Karpas-422 (cell line): Measurements from ENCODE around the gene GGA1. TPM values are rescaled to one million over a fixed set of nuclear protein-coding genes. Genes with fewer than 3 reads are reported as not detected.
"Not testable (repeated sequence)": the region's sequence is repeated elsewhere in the genome, so short reads cannot be mapped to it uniquely, and the experiment has no call there.

Source experiments
- DNase-seq: peaks from one replicate; pipeline ENCODE4 v3.0.0-alpha.2; 2015
- H2AFZ ChIP-seq: fragments of 200-600 bp; sonication (generic); 2 replicates; pipeline ENCODE4 v1.6.1; 2014; ENCODE audit warnings: antibody characterized with exemption, low read length, mixed read lengths
- H3K27ac ChIP-seq: fragments of 200-600 bp; sonication (generic); 2 replicates; pipeline ENCODE4 v1.5.1; 2014; ENCODE audit warnings: mild to moderate bottlenecking, low read length, moderate library complexity
- H3K27me3 ChIP-seq: fragments of 200-600 bp; sonication (generic); 2 replicates; pipeline ENCODE4 v1.6.1; 2014; ENCODE audit warnings: low read length, mixed read lengths
- H3K36me3 ChIP-seq: fragments of 200-600 bp; sonication (generic); 2 replicates; pipeline ENCODE4 v1.6.1; 2014; ENCODE audit warnings: low read length, mixed read lengths; ENCODE audit not compliant: insufficient read depth
- H3K4me1 ChIP-seq: fragments of 200-600 bp; sonication (generic); 2 replicates; pipeline ENCODE4 v1.6.1; 2014; ENCODE audit warnings: mild to moderate bottlenecking, low read length, mixed read lengths
- H3K4me2 ChIP-seq: fragments of 200-600 bp; sonication (generic); 2 replicates; pipeline ENCODE4 v1.6.1; 2014; ENCODE audit warnings: low read length, low read depth, mild to moderate bottlenecking; ENCODE audit not compliant: poor library complexity, severe bottlenecking
- H3K4me3 ChIP-seq: fragments of 200-600 bp; sonication (generic); 2 replicates; pipeline ENCODE4 v1.5.1; 2014; ENCODE audit warnings: mild to moderate bottlenecking, antibody characterized with exemption, low read length, mixed read lengths
- H3K79me2 ChIP-seq: fragments of 200-600 bp; sonication (generic); 2 replicates; pipeline ENCODE4 v1.6.1; 2014; ENCODE audit warnings: mild to moderate bottlenecking, low read length, mixed read lengths
- H3K9ac ChIP-seq: fragments of 200-600 bp; sonication (generic); 2 replicates; pipeline ENCODE4 v1.6.0; 2014; ENCODE audit warnings: low read length
- H3K9me2 ChIP-seq: fragments of 200-600 bp; sonication (generic), shearing (Covaris generic); replicated peaks from 2 replicates; pipeline ENCODE4 v1.6.0; 2014; ENCODE audit warnings: mild to moderate bottlenecking, low read length, moderate library complexity; ENCODE audit not compliant: insufficient read depth
- H3K9me3 ChIP-seq: fragments of 300-700, 200-600 bp; sonication (generic); 2 replicates; pipeline ENCODE4 v1.6.1; 2014; ENCODE audit warnings: low read length, mixed read lengths
- H4K20me1 ChIP-seq: fragments of 200-600 bp; sonication (generic); 2 replicates; pipeline ENCODE4 v1.6.1; 2014; ENCODE audit warnings: mild to moderate bottlenecking, antibody characterized with exemption, low read length, low read depth; ENCODE audit not compliant: insufficient read depth
- total RNA-seq: library from RNA; depleted of rRNA; stranded (reverse); fragments of >200 nt; shearing (Covaris generic); gene quantifications from 2 replicates; pipeline ENCODE4 v1.2.3, GENCODE V29; 2014; ENCODE audit warnings: low replicate concordance

The GGA1 gene
- total RNA-seq, 1 experiment from 2014 or later = 64.3 TPM

DNA sequence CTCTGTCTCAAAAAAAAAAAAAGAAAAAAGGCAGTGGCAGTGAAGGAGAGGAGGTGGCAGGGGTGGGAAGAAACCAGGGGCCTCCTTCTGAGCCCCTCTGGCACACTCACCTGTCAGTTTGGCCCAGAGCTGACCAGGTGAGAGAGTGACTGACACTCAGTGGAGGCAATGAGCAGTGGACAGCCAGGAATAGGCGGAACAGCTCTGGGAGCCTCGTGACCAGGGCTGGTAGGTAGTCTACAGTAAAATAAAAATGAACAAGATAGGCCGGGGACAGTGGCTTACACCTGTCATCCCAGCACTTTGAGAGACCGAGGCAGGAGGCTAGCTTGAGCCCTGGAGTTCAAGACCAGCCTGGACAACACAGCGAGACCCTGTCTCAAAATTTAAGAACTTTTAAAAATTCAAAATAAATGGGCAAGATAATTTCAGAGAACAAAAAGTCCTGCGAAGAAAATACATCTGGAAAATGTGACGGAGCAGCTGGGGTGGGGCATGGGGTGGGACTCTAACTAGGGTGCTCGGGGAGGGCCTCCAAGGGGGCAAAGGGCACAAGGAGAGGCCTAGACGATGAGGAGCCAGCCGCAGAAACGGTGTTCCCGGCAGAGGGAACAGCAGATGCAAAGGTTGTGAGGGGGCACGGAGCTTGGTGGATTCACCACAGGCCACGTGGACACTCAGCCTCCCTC is 46.1 kb downstream of the GGA1 start:
- no peak overlapping the region for H3K4me2 ChIP-seq
- H4K20me1 ChIP-seq = peaks cover 6% of the 10 kb centered on the region
- no peaks in the 10 kb centered on the region for H3K27me3 ChIP-seq
- peaks cover 18% of the 10 kb centered on the region for H3K4me1 ChIP-seq
- no peak overlapping the region for H3K27ac ChIP-seq
- H3K36me3 ChIP-seq = peaks cover 17% of the 10 kb centered on the region
- DNase-seq = no peak
- H3K4me3 ChIP-seq = no peak overlapping the region
- H3K9ac ChIP-seq = no peak overlapping the region
- no peak overlapping the region for H2AFZ ChIP-seq
- H3K79me2 ChIP-seq = peaks cover 7% of the 10 kb centered on the region
- no peaks in the 10 kb centered on the region for H3K9me3 ChIP-seq
- H3K9me2 ChIP-seq = no peaks in the 10 kb centered on the region

DNA sequence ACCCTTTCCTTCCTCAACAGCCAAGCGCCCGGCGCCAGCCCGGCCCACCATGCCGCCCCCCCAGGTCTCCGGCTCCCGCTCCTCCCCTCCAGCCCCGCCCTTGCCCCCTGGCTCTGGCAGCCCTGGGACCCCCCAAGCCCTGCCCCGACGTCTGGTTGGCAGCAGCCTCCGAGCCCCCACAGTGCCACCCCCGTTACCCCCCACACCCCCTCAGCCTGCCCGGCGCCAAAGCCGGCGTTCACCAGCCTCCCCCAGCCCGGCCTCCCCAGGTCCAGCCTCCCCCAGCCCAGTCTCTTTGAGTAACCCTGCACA is 46.6 kb downstream of the GGA1 start:
- Histone ChIP-seq H3K4me3 (no peak overlapping the region), H3K27me3 (no peaks in the 10 kb centered on the region), H3K4me1 (peaks cover 23% of the 10 kb centered on the region), H2AFZ (no peak overlapping the region), H4K20me1 (peaks cover 11% of the 10 kb centered on the region), H3K36me3 (peaks cover 12% of the 10 kb centered on the region), H3K9ac (no peak overlapping the region), H3K4me2 (no peak overlapping the region), H3K27ac (no peak overlapping the region), H3K9me2 (no peaks in the 10 kb centered on the region), H3K79me2 (peaks cover 12% of the 10 kb centered on the region), H3K9me3 (no peaks in the 10 kb centered on the region)
- no peak for DNase-seq

DNA sequence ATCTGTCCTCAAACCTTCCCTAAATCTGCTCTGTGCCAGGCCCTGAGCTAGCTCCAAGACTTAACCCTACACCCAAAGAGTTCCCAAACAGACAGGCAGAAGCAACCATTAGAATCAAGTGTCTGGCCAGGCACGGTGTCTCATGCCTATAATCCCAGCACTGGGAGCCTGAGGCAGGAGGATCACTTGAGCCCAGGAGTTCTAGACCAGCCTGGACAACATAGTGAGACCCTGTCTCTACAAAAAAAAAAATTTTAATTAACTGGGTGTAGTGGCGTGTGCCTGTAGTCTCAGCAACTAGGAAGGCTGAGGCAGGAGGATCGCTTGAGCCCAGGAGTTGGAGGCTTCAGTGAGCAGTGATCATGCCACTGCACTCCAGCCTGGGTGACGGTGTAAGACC is 47.9 kb downstream of the GGA1 start:
- Histone ChIP-seq H4K20me1 (peaks cover 24% of the 10 kb centered on the region), H3K4me1 (peaks cover 37% of the 10 kb centered on the region), H3K27ac (peak overlapping the region; percentile 98), H3K79me2 (peaks cover 26% of the 10 kb centered on the region)
- H3K4me3 ChIP-seq, H3K9me3 ChIP-seq, H3K9me2 ChIP-seq, H3K36me3 ChIP-seq, H3K9ac ChIP-seq, DNase-seq, H3K27me3 ChIP-seq, H2AFZ ChIP-seq, H3K4me2 ChIP-seq: not testable (repeated sequence)

DNA sequence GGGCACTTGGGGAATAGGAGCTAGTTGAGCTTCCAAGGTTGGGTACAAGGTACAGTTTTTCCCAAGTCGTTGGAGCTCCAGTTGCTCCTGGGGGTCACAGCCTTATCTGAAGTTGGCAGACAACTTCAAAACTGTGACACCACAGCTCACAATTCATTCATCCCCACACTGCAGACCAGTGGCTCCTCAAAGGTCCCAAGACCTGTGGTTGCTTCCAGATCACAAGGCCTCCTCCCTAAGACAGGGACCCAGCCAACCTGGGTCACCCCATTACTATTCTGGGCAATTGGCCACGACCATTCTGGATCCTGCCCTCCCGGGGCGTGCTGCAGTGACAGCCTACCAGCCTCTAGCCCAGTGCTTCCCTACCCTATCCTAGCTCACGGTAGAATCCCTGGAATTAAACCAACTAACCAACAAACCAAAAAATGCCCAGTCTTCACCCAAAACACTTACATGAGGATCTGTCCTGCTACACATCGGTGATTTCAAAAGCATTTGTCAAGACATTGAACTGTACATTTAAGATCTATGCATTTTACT is 49.0 kb downstream of the GGA1 start:
- Histone ChIP-seq H3K27me3 (no peaks in the 10 kb centered on the region), H3K4me2 (peak overlapping the region; percentile 99), H2AFZ (peak overlapping the region; percentile 38), H3K9me2 (no peaks in the 10 kb centered on the region), H3K4me1 (peaks cover 43% of the 10 kb centered on the region), H3K36me3 (peaks cover 3% of the 10 kb centered on the region; the same call in 1 of the 2 replicates), H3K9me3 (no peaks in the 10 kb centered on the region), H3K79me2 (peaks cover 36% of the 10 kb centered on the region), H3K9ac (peak overlapping the region; percentile 78), H3K27ac (peak overlapping the region; percentile 98), H4K20me1 (peaks cover 31% of the 10 kb centered on the region), H3K4me3 (peak overlapping the region; percentile 72)
- DNase-seq = no peak

DNA sequence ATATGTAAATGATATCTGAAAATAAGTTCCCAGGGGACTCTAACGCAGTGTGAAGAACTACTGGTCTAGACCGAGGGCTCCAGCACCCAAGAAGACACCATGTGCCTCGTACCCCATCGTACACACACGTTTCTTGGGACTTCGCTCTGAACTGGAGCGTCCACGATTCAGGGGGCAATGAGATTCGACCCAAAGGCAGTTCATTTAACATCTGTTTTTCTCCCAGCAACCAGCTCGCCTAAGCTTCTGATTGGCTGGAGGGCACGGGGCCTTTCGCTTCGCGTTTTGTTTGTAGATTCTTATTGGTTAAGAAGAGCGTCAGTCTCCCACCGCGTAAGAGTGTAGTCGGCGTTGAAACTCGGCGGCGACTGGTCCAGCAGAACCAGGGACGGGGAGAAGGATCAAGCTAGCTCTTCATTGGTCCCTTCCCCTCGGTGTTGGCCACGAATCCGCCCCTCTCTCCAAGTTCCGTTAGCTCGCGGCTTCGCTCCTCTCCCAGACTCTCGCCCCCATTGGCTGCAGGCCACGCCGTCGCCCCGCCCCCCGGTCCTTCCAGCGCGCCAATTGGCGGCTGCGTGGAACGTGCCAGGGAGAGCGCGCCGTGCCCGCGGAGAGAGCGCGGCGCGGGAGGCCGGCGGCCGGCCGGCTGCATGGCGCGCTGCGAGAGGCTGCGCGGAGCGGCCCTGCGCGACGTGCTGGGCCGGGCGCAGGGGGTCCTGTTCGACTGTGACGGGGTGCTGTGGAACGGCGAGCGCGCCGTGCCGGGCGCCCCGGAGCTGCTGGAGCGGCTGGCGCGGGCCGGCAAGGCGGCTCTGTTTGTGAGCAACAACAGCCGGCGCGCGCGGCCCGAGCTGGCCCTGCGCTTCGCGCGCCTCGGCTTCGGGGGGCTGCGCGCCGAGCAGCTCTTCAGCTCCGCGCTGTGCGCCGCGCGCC is 49.8 kb downstream of the GGA1 start, which contains the start of gene PDXP:
PDXP (plus strand) TSS at position 591 of the 933 bp plus-strand sequence; CDS start at position 651, 60 bp downstream.
- Histone ChIP-seq H3K9me3 (no peaks in the 10 kb centered on the region), H3K4me2 (peak within 1 kb of the TSS; percentile 99), H3K9ac (peak within 1 kb of the TSS; percentile 87), H3K27ac (peak within 1 kb of the TSS; percentile 98), H2AFZ (peak within 1 kb of the TSS; percentile 38), H3K4me1 (peaks cover 43% of the 10 kb centered on the region), H3K4me3 (peak within 1 kb of the TSS; percentile 78), H4K20me1 (peaks cover 33% of the 10 kb centered on the region), H3K9me2 (no peaks in the 10 kb centered on the region), H3K27me3 (no peaks in the 10 kb centered on the region), H3K36me3 (peaks cover 3% of the 10 kb centered on the region; the same call in 1 of the 2 replicates), H3K79me2 (peaks cover 39% of the 10 kb centered on the region)
- peak; percentile 99 for DNase-seq

DNA sequence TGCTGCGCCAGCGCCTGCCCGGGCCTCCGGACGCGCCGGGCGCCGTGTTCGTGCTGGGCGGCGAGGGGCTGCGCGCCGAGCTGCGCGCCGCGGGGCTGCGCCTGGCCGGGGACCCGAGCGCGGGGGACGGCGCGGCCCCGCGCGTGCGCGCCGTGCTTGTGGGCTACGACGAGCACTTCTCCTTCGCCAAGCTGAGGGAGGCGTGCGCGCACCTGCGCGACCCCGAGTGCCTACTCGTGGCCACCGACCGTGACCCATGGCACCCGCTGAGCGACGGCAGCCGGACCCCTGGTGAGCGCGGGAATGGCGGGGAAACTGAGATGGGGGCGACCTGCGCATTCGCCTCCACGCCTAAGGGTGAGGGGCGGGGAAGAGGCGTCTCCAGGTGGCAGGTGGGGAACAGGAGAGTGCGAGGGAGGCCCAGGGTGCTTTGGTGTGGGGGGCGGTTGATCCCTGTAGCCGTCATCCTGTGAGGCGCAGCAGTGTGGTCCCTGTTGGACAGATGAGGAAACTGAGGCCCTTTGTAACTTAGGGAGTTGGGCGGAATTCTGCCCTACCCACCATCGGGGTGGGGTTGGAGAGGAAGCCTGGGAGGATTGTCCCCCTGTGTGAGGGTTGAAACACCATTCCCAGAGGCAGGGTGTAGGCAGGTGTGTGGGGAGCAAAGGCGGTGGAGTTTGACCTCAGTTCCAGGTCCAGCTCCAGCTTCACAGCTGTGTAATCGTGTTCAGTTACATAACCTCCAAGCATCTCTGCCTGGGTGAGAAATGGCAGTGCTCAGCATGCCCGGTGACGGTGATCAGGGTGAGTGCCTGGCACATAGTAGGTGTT is 50.6 kb downstream of the GGA1 start:
- peak overlapping the region; percentile 87 for H3K9ac ChIP-seq
- H3K36me3 ChIP-seq = peaks cover 3% of the 10 kb centered on the region; the same call in 1 of the 2 replicates
- H3K79me2 ChIP-seq = peaks cover 46% of the 10 kb centered on the region
- peak; percentile 75 for DNase-seq
- H3K27ac ChIP-seq = peak overlapping the region; percentile 71
- peak overlapping the region; percentile 78 for H3K4me3 ChIP-seq
- no peaks in the 10 kb centered on the region for H3K9me2 ChIP-seq
- no peaks in the 10 kb centered on the region for H3K9me3 ChIP-seq
- H3K4me1 ChIP-seq = peaks cover 43% of the 10 kb centered on the region
- no peaks in the 10 kb centered on the region for H3K27me3 ChIP-seq
- peak overlapping the region; percentile 96 for H3K4me2 ChIP-seq
- no peak overlapping the region for H2AFZ ChIP-seq
- H4K20me1 ChIP-seq = peaks cover 41% of the 10 kb centered on the region

DNA sequence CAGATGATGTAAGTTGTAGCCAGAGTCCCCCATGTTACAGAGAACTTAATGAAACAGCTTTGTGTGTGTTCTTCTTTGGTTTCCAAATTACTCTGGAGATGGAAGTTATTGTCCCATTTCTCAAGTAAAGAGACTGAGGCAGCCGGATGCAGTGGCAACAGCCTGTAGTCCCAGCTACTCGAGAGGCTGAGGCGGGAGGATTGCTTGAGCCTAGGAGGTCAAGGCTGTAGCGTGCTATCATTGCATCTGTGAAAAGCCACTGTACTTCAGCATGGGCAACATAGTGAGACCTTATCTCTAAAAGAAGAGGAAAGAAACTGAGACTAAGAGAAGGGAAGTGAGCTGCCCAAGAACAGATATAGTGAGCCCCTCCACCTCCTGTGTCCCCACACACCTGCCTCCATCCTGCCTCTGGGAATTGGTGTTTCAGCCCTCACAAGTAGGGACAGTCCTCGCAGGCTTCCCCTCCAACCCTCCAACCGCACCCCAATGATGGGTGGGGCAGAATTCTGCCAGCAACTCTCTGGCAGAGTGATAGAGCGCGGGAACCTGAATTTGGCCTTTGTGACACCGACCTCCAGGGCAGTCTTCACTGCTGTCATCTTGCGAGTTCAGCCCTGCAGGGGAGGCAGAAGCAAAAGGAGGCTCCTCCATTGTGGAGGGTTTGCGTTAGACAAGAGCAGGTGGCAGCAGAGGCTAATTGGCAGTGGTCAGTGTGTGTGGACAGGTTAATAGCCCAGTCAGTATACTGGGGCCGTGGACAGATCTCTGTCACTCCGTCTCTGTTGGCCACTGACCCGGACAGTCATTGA is 51.5 kb downstream of the GGA1 start:
- Histone ChIP-seq H2AFZ (no peak overlapping the region), H3K9me2 (no peaks in the 10 kb centered on the region), H3K4me1 (peaks cover 43% of the 10 kb centered on the region), H4K20me1 (peaks cover 49% of the 10 kb centered on the region), H3K27me3 (no peaks in the 10 kb centered on the region), H3K9me3 (no peaks in the 10 kb centered on the region), H3K27ac (peak overlapping the region; percentile 70), H3K36me3 (peaks cover 3% of the 10 kb centered on the region), H3K4me2 (peak overlapping the region; percentile 96), H3K4me3 (peak overlapping the region; percentile 78), H3K9ac (peak overlapping the region; percentile 87), H3K79me2 (peaks cover 55% of the 10 kb centered on the region)
- no peak for DNase-seq
